SIG-M5 (cell line): ENCODE results near the gene SHISA7.

ENCODE experiments used
- DNase-seq: peaks from one replicate; lab custom pipeline; 2025; lab: John Stamatoyannopoulos, UW

The SHISA7 gene

GRCh38 chr19:55387736-55388497, 55.2 kb downstream of the SHISA7 start:
- no peak for DNase-seq

DNA sequence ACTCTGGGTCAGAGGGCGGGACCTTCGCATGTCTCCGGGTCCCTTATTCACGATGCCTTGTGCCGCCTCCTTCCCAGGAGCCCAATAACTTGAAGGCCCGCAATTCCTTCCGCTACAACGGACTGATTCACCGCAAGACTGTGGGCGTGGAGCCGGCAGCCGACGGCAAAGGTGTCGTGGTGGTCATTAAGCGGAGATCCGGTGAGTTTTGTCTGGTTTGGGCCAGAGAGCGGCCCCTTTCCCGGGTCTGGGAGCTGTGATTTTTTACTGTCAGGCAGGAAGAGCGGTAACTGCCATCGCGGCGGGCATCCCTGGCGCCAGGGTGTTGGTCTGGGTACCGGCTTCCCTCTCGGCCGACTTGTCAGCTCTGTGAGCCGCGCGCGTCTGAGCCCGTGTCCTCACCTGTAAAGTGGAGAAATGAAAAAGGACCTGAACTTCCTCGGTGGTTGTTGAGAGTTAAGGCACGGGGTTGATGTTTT, 56.6 kb downstream of the SHISA7 start:
- no peak for DNase-seq

- peak; percentile 64 for DNase-seq
These were observed 57.2 kb downstream of the SHISA7 start, which contains the start of gene RPL28 for GRCh38 chr19:55385724-55386492. Gene RPL28, plus strand, starts transcription at chr19:55385932. Its CDS starts 426 bp downstream, at chr19:55386358.

- DNase-seq, result peak; percentile 70
These were observed 58.0 kb downstream of the SHISA7 start for GRCh38 chr19:55384920-55385723.

DNA sequence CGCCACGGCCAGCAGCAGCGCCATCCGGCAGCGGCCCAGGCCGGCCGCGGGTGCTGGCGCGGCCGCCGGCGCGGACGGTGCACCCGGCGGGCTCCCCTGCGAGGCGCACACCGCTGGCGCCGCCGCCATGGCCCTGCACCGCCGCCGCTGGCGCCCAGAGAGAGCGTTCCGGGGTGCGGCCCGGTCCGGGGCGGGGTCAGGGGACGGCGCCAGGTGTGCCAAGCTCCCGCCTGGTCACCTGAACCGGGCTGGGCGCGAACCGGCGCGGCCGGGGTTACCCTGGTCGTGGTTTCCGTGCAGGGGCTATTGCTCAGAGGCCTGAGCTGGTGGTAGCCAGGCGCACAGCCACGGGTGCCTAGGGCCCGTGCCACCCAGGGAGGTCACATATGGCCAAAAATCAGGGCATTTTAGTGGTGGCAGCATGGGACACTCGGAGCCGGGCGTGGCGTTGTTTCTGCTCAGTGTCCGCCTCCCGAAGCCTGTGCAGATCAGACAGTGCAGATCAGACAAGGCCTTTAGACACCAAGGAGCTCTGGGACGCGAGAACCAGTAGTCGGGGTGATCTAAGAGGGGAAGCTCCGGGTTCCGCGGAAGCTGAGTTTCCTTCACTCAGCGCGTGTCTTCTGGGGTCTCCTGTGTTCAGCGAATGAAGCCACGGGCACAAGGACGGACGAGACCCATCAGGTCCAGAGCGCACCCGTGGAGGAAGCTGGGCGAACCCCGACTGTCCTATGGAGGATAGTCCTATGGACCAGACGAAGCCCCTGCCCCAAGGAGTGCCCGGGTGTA, 58.8 kb downstream of the SHISA7 start, which contains the start of gene TMEM238:
TMEM238 (minus strand) TSS at position 162 of the 789 bp plus-strand sequence; CDS start at position 129, 33 bp downstream.
- no peak for DNase-seq

DNA sequence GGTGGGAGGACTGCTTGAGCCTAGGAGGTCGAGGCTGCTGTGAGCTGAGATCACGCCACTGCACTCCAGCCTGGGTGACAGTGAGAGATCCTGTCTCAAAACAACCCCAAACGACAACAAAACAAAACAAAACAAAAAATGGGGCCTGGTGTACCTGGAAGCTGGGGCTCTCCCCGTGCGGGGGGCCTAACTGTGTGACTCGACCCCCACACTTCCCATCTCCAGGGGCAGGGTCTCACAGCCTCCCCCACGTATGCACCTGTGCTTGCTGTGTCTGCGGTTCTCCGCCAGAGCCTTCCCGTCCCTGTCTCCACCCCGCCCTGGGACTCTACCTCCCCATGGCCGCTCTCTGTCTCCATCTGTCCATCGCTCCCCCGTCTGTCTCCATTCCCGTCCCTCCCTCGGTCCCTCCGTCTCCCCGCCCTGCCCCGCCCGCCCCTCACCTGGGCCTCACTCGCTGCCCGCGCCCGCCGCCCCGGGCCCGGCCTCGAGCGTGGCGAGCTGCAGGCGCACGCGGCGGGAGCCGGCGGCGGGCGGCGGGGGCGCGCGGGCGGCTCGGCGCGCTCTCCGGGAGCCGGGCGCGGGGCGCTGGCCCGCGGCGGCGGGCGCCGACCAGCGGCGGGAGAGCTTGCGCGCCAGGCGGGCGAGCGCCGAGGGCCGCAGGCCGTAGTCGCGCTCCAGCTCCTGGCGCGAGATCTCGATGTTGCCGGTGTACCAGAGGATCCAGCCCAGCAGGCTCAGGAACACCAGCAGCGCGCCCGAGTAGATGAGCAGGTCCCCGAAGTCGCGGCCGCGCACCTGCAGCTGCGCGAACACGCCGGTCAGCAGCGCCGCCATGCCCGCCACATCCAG, 59.6 kb downstream of the SHISA7 start:
- DNase-seq, result no peak

DNA sequence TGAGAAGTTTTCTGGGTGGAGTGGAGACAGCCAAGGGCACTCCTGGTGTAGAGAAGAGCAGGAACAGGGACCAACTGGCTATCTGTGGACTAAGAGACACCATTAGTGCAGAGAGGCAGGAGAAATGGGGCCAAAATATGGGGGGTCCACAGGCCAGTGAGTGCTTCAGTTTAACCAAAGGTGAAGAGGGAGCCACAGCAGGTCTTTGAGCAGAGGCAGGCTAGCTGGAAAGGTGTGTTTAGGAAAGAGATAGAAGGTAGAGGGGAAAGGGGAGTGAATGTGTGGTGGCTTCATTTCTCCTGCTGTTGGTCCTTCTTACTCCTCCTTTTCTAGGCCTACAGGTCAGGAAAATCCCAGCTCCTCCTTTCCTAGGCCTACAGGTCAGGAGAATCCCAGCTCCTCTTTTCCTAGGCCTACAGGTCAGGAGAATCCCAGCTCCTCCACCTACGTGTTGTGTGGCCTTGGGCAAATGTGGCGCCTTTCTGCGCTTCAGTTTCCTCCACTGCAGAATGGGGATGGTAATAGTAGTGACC, 60.5 kb downstream of the SHISA7 start:
- no peak for DNase-seq

GRCh38 chr19:55382013-55382412, 61.1 kb downstream of the SHISA7 start:
- no peak for DNase-seq

- DNase-seq, result no peak
These were observed 63.9 kb downstream of the SHISA7 start for GRCh38 chr19:55379174-55379573.
